ENCODE data around the gene PGAM1.
"Not testable (repeated sequence)": the region's sequence is repeated elsewhere in the genome, so short reads cannot be mapped to it uniquely, and the experiment has no call there.

The PGAM1 gene

GRCh38 chr10:97459933-97460332, 33.9 kb downstream of the PGAM1 start:
- DNase-seq, result no peak

GRCh38 chr10:97462309-97462708, 36.3 kb downstream of the PGAM1 start:
- DNase-seq, result no peak

- peak; percentile 10 for DNase-seq
Measured at GRCh38 chr10:97463363-97464132, 37.6 kb downstream of the PGAM1 start.

- no peak for DNase-seq
Measured at GRCh38 chr10:97464226-97464625, 38.2 kb downstream of the PGAM1 start.

GRCh38 chr10:97465982-97466381, 40.0 kb downstream of the PGAM1 start:
- no peak for DNase-seq

GRCh38 chr10:97466755-97467154, 40.8 kb downstream of the PGAM1 start:
- DNase-seq, result no peak

- DNase-seq, result no peak
Measured at GRCh38 chr10:97468162-97468561, 42.2 kb downstream of the PGAM1 start.

GRCh38 chr10:97468781-97469180, 42.8 kb downstream of the PGAM1 start:
- DNase-seq, result not testable (repeated sequence)

GRCh38 chr10:97474918-97475317, 48.9 kb downstream of the PGAM1 start:
- DNase-seq, result no peak

- DNase-seq, result no peak
Measured at GRCh38 chr10:97475936-97476594, 50.1 kb downstream of the PGAM1 start.

- not testable (repeated sequence) for DNase-seq
Measured at GRCh38 chr10:97479410-97479809, 53.4 kb downstream of the PGAM1 start.

GRCh38 chr10:97479939-97480338, 53.9 kb downstream of the PGAM1 start:
- DNase-seq, result no peak

- no peak for DNase-seq
Measured at GRCh38 chr10:97481071-97481470, 55.1 kb downstream of the PGAM1 start.

- no peak for DNase-seq
Measured at GRCh38 chr10:97482381-97482780, 56.4 kb downstream of the PGAM1 start.
